GM19238 (cell line): Measurements from ENCODE around the gene PRIMA1.
"Not testable (repeated sequence)": the region's sequence is repeated elsewhere in the genome, so short reads cannot be mapped to it uniquely, and the experiment has no call there.

Source experiments
- DNase-seq: peaks from one replicate; pipeline ENCODE4 v3.0.0; 2011; ENCODE audit warnings: low spot score; ENCODE audit not compliant: insufficient read length

PRIMA1 gene

GRCh38 chr14:93788293-93788542 lies at the start of gene PRIMA1:
Gene PRIMA1, minus strand, starts transcription at chr14:93788485. Its CDS starts 767 bp downstream, at chr14:93787718.
- DNase-seq: no peak

- no peak for DNase-seq
Measured at GRCh38 chr14:93834699-93835371, 46.5 kb upstream of the PRIMA1 start.

GRCh38 chr14:93832665-93833064 lies 44.4 kb upstream of the PRIMA1 start:
- DNase-seq: no peak

- DNase-seq: no peak
Measured at GRCh38 chr14:93832081-93832480, 43.8 kb upstream of the PRIMA1 start.

GRCh38 chr14:93830753-93831461 lies 42.6 kb upstream of the PRIMA1 start:
- DNase-seq: no peak

GRCh38 chr14:93829839-93830481 lies 41.7 kb upstream of the PRIMA1 start:
- DNase-seq: no peak

GRCh38 chr14:93825235-93825553 lies 36.9 kb upstream of the PRIMA1 start:
- no peak for DNase-seq

- no peak for DNase-seq
Measured at GRCh38 chr14:93824518-93825234, 36.4 kb upstream of the PRIMA1 start.

GRCh38 chr14:93824076-93824475 lies 35.8 kb upstream of the PRIMA1 start:
- no peak for DNase-seq

- no peak for DNase-seq
Measured at GRCh38 chr14:93821051-93821450, 32.8 kb upstream of the PRIMA1 start.

- DNase-seq: no peak
Measured at GRCh38 chr14:93818857-93819256, 30.6 kb upstream of the PRIMA1 start.

GRCh38 chr14:93811676-93812075 lies 23.4 kb upstream of the PRIMA1 start:
- no peak for DNase-seq

- no peak for DNase-seq
Measured at GRCh38 chr14:93811020-93811419, 22.7 kb upstream of the PRIMA1 start.

- DNase-seq: not testable (repeated sequence)
Measured at GRCh38 chr14:93809491-93810420, 21.5 kb upstream of the PRIMA1 start.

- no peak for DNase-seq
Measured at GRCh38 chr14:93804654-93805053, 16.4 kb upstream of the PRIMA1 start.

- DNase-seq: no peak
Measured at GRCh38 chr14:93803408-93804318, 15.4 kb upstream of the PRIMA1 start.

- DNase-seq: no peak
Measured at GRCh38 chr14:93799989-93800921, 12.0 kb upstream of the PRIMA1 start.

GRCh38 chr14:93799617-93799988 lies 11.3 kb upstream of the PRIMA1 start:
- no peak for DNase-seq

- no peak for DNase-seq
Measured at GRCh38 chr14:93797536-93797935, 9.3 kb upstream of the PRIMA1 start.
